ENCODE data around the gene ACTN4.

Gene ACTN4

GRCh38 chr19:38665950-38666662 lies 18.7 kb downstream of the ACTN4 start:
- H3K9me3 ChIP-seq (ENCODE audit: insufficient read depth, low read length), result no peaks in the 10 kb centered on the region
- H3K36me3 ChIP-seq (replicated peaks; ENCODE audit: low read depth, low read length), result peaks cover 21% of the 10 kb centered on the region
- H3K27me3 ChIP-seq (ENCODE audit: low read depth, low read length), result no peaks in the 10 kb centered on the region
- TF ChIP-seq EZH2phosphoT487 (IDR thresholded peaks at IDR 0.05; ENCODE audit: low read depth) (no peak), CTCF (IDR thresholded peaks at IDR 0.05; ENCODE audit: low read depth, low read length) (no peak)
- H2AFZ ChIP-seq (ENCODE audit: low read depth, low read length), result no peak overlapping the region
- peaks cover 13% of the 10 kb centered on the region for H3K4me1 ChIP-seq (ENCODE audit: low read length)
- H3K9ac ChIP-seq (ENCODE audit: low read length), result no peak overlapping the region
- H3K79me2 ChIP-seq (ENCODE audit: low read length), result peaks cover 97% of the 10 kb centered on the region
- H3K4me3 ChIP-seq (ENCODE audit: low read length), result no peak overlapping the region
- no peak overlapping the region for H3K4me2 ChIP-seq (ENCODE audit: low read length)
- no peak overlapping the region for H3K27ac ChIP-seq (ENCODE audit: low read length)
- peaks cover 64% of the 10 kb centered on the region for H4K20me1 ChIP-seq (ENCODE audit: insufficient read depth, low read length)

- no peak for TF ChIP-seq CTCF (IDR thresholded peaks at IDR 0.05; ENCODE audit: low read depth, low read length)
- TF ChIP-seq EZH2phosphoT487 (IDR thresholded peaks at IDR 0.05; ENCODE audit: low read depth), result no peak
- Histone ChIP-seq H3K9me3 (ENCODE audit: insufficient read depth, low read length) (no peaks in the 10 kb centered on the region), H3K4me3 (ENCODE audit: low read length) (no peak overlapping the region), H4K20me1 (ENCODE audit: insufficient read depth, low read length) (peaks cover 59% of the 10 kb centered on the region), H3K4me1 (ENCODE audit: low read length) (peaks cover 13% of the 10 kb centered on the region), H3K4me2 (ENCODE audit: low read length) (no peak overlapping the region), H3K9ac (ENCODE audit: low read length) (no peak overlapping the region), H3K27me3 (ENCODE audit: low read depth, low read length) (no peaks in the 10 kb centered on the region), H2AFZ (ENCODE audit: low read depth, low read length) (no peak overlapping the region), H3K36me3 (replicated peaks; ENCODE audit: low read depth, low read length) (peaks cover 20% of the 10 kb centered on the region), H3K79me2 (ENCODE audit: low read length) (peaks cover 99% of the 10 kb centered on the region), H3K27ac (ENCODE audit: low read length) (no peak overlapping the region)
Measured at GRCh38 chr19:38666663-38667511, 19.4 kb downstream of the ACTN4 start.

- Histone ChIP-seq H3K9me3 (ENCODE audit: insufficient read depth, low read length) (no peaks in the 10 kb centered on the region), H4K20me1 (ENCODE audit: insufficient read depth, low read length) (peaks cover 51% of the 10 kb centered on the region), H2AFZ (ENCODE audit: low read depth, low read length) (no peak overlapping the region), H3K79me2 (ENCODE audit: low read length) (peaks cover 97% of the 10 kb centered on the region), H3K9ac (ENCODE audit: low read length) (no peak overlapping the region), H3K4me3 (ENCODE audit: low read length) (no peak overlapping the region), H3K27ac (ENCODE audit: low read length) (no peak overlapping the region), H3K36me3 (replicated peaks; ENCODE audit: low read depth, low read length) (peaks cover 12% of the 10 kb centered on the region), H3K27me3 (ENCODE audit: low read depth, low read length) (no peaks in the 10 kb centered on the region), H3K4me1 (ENCODE audit: low read length) (peaks cover 13% of the 10 kb centered on the region), H3K4me2 (ENCODE audit: low read length) (no peak overlapping the region)
- TF ChIP-seq CTCF (IDR thresholded peaks at IDR 0.05; ENCODE audit: low read depth, low read length) (no peak), EZH2phosphoT487 (IDR thresholded peaks at IDR 0.05; ENCODE audit: low read depth) (no peak)
Measured at GRCh38 chr19:38667661-38668171, 20.3 kb downstream of the ACTN4 start.

- Histone ChIP-seq H3K36me3 (replicated peaks; ENCODE audit: low read depth, low read length) (peaks cover 12% of the 10 kb centered on the region), H3K27me3 (ENCODE audit: low read depth, low read length) (no peaks in the 10 kb centered on the region), H2AFZ (ENCODE audit: low read depth, low read length) (no peak overlapping the region), H3K4me2 (ENCODE audit: low read length) (no peak overlapping the region), H3K9ac (ENCODE audit: low read length) (no peak overlapping the region), H4K20me1 (ENCODE audit: insufficient read depth, low read length) (peaks cover 34% of the 10 kb centered on the region), H3K27ac (ENCODE audit: low read length) (no peak overlapping the region), H3K79me2 (ENCODE audit: low read length) (peaks cover 92% of the 10 kb centered on the region), H3K9me3 (ENCODE audit: insufficient read depth, low read length) (no peaks in the 10 kb centered on the region), H3K4me1 (ENCODE audit: low read length) (peaks cover 15% of the 10 kb centered on the region), H3K4me3 (ENCODE audit: low read length) (no peak overlapping the region)
- TF ChIP-seq EZH2phosphoT487 (IDR thresholded peaks at IDR 0.05; ENCODE audit: low read depth) (no peak), CTCF (IDR thresholded peaks at IDR 0.05; ENCODE audit: low read depth, low read length) (no peak)
Measured at GRCh38 chr19:38669552-38669951, 22.1 kb downstream of the ACTN4 start.

Data from OCI-LY3 (cell line).